Heart left ventricle (tissue), 13 donors: ENCODE data around the gene KCNJ9.

Source experiments
- POLR2A ChIP-seq, 2 donors: fragments of 450-650 bp; IDR thresholded peaks; one replicate each; pipeline ENCODE4 v1.6.1; 2017; ENCODE audit warnings: antibody characterized with exemption in 2 of 2, mild to moderate bottlenecking in 2 of 2, moderate library complexity in 2 of 2
- TF ChIP-seq, protein P1 (sequence below), 12 donors: fragments of 200-600 bp; sonication (generic) in 4 of 12; IDR thresholded peaks; one replicate each; pipeline versions ENCODE4 v1.5.0 to v1.8.0; 2018 to 2022; ENCODE audit warnings: antibody characterized with exemption in 12 of 12, mild to moderate bottlenecking in 5 of 12
- donor health status: ischemic (EF 13 %, LVEDD 7.1; RV severe dilation, severe dysfunction).
- donor health status: DM: no; HTN: yes; CAD: no.
- donor health status: DM: no; HTN: no; CAD: no.
- donor health status: ischemic (EF 25% LVEDD 6.9; RV normal size, moderate dysfunction).
- donor health status: ischemic (EF 25% LVEDD 5.7; RV mildly dilated, moderate dysfunction).
- donor health status: ischemic (EF 35%, LVEDD 5.7; RV mildly dilated, moderate dysfunction).
- donor health status: nonischemic (EF 11% LVEDD 7.7; RV severe dilation, severe dysfunction).
- donor health status: DM: yes; HTN: yes; CAD: no.
- donor health status: PGD.
- donor health status: ischemic (EF 29% LVEDD 5.4; RV normal size, mild dysfunction).
- donor health status: nonischemic (EF 23%, LVEDD 6.1; RV moderate dilation, normal function).

DNA sequence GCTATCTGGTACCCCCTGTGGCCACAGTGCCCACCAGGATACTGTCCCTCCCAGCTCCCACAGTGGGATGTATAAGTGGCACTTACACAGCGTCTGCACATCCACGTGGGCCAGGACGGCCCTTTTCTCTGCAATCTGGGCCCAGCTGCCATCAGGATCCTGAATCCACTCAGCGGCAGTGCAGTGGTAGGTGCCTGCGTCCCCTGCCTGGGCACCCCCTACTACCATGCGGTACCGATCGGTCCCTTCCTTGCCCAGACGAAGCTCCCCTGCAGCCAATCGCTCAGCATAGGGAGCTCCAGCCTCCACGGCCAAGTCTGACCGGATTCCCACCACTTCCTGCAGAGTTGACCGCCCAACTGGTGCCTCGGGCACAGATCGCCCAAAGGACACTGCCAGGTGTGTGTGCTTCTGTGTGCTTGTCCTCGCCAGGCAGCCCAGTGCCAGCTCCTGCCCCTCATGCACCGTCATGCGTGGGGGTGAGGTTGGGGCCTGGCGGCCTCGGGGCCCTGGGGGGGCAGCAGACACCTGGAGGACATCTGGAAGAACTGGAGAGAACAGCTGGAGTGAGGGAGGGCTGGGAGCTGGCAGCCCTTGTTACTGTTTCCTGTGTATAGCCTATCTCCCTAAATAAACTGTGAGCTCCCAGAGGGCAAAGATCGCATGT lies 12.4 kb downstream of the KCNJ9 start:
- TF ChIP-seq, protein P1, sequence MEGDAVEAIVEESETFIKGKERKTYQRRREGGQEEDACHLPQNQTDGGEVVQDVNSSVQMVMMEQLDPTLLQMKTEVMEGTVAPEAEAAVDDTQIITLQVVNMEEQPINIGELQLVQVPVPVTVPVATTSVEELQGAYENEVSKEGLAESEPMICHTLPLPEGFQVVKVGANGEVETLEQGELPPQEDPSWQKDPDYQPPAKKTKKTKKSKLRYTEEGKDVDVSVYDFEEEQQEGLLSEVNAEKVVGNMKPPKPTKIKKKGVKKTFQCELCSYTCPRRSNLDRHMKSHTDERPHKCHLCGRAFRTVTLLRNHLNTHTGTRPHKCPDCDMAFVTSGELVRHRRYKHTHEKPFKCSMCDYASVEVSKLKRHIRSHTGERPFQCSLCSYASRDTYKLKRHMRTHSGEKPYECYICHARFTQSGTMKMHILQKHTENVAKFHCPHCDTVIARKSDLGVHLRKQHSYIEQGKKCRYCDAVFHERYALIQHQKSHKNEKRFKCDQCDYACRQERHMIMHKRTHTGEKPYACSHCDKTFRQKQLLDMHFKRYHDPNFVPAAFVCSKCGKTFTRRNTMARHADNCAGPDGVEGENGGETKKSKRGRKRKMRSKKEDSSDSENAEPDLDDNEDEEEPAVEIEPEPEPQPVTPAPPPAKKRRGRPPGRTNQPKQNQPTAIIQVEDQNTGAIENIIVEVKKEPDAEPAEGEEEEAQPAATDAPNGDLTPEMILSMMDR (IDR thresholded peaks at IDR 0.05), result no peak
- TF ChIP-seq POLR2A (IDR thresholded peaks at IDR 0.05), result no peak
